Endothelial cell (in vitro differentiated cells): ENCODE measurements around the gene APOL6. TPM values are rescaled to one million over a fixed set of nuclear protein-coding genes. Genes with fewer than 3 reads are reported as not detected.

Experiments used
- DNase-seq: peaks from one replicate; pipeline ENCODE4 v3.0.0; 2021; ENCODE audit warnings: low spot score
- H3K27ac Mint-ChIP-seq: one replicate; pipeline ENCODE4 v1.8.0; 2021; ENCODE audit warnings: mixed read lengths, inconsistent platforms; ENCODE audit not compliant: unreplicated experiment
- H3K27me3 Mint-ChIP-seq: one replicate; pipeline ENCODE4 v1.8.0; 2021; ENCODE audit warnings: mild to moderate bottlenecking, moderate library complexity, mixed read lengths, inconsistent platforms; ENCODE audit not compliant: unreplicated experiment
- H3K36me3 Mint-ChIP-seq: one replicate; pipeline ENCODE4 v1.8.0; 2021; ENCODE audit warnings: mild to moderate bottlenecking, low read depth, mixed read lengths, inconsistent platforms; ENCODE audit not compliant: unreplicated experiment
- H3K4me1 Mint-ChIP-seq: one replicate; pipeline ENCODE4 v1.8.0; 2021; ENCODE audit warnings: mild to moderate bottlenecking, mixed read lengths, inconsistent platforms; ENCODE audit not compliant: unreplicated experiment
- H3K4me3 Mint-ChIP-seq: one replicate; pipeline ENCODE4 v1.8.0; 2021; ENCODE audit warnings: mild to moderate bottlenecking, mixed read lengths, inconsistent platforms; ENCODE audit not compliant: unreplicated experiment
- H3K9me3 Mint-ChIP-seq: one replicate; pipeline ENCODE4 v1.8.0; 2021; ENCODE audit warnings: mixed read lengths, inconsistent platforms; ENCODE audit not compliant: unreplicated experiment
- total RNA-seq: library from RNA; stranded (reverse); fragmentation: NEBNext Ultra II Directional; extraction: Animal tissue kit (Norgen Biotek cat#: 25700); gene quantifications from one replicate; pipeline ENCODE4 v1.2.1, GENCODE V29; 2021; ENCODE audit not compliant: unreplicated experiment
- TF ChIP-seq, protein P1 (sequence below): fragments of 200-600 bp; sonication (generic); IDR thresholded peaks from one replicate; pipeline ENCODE4 v1.5.0; 2021; ENCODE audit warnings: antibody characterized with exemption; ENCODE audit not compliant: unreplicated experiment

Gene APOL6
- total RNA-seq, 1 donor from 2014 or later, result 0.23 TPM

DNA sequence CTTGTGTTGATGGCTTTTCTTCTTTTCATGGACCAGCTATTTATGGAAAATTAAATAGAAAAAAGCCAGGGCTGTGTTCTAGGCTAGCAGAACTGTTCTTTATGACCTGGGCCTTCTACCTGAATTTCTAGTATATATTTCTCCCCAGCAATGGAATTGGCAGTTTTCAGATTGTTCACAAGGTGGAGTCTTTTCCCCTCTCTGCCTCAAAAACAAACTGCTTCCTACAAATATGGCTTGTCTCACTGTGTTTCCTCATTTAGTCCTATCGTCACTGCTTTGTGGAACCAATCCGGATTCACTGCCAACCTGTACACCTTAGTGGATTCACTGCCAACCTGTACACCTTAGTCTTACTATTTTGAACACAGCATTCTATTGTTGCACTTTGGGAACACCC is 64.4 kb downstream of the APOL6 start:
- H3K36me3 Mint-ChIP-seq, result no peaks in the 10 kb centered on the region
- TF ChIP-seq, protein P1, sequence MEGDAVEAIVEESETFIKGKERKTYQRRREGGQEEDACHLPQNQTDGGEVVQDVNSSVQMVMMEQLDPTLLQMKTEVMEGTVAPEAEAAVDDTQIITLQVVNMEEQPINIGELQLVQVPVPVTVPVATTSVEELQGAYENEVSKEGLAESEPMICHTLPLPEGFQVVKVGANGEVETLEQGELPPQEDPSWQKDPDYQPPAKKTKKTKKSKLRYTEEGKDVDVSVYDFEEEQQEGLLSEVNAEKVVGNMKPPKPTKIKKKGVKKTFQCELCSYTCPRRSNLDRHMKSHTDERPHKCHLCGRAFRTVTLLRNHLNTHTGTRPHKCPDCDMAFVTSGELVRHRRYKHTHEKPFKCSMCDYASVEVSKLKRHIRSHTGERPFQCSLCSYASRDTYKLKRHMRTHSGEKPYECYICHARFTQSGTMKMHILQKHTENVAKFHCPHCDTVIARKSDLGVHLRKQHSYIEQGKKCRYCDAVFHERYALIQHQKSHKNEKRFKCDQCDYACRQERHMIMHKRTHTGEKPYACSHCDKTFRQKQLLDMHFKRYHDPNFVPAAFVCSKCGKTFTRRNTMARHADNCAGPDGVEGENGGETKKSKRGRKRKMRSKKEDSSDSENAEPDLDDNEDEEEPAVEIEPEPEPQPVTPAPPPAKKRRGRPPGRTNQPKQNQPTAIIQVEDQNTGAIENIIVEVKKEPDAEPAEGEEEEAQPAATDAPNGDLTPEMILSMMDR, result no peak
- no peaks in the 10 kb centered on the region for H3K9me3 Mint-ChIP-seq
- H3K4me1 Mint-ChIP-seq, result no peaks in the 10 kb centered on the region
- H3K27ac Mint-ChIP-seq, result no peak overlapping the region
- H3K27me3 Mint-ChIP-seq, result no peaks in the 10 kb centered on the region
- DNase-seq, result no peak
- H3K4me3 Mint-ChIP-seq, result no peak overlapping the region

DNA sequence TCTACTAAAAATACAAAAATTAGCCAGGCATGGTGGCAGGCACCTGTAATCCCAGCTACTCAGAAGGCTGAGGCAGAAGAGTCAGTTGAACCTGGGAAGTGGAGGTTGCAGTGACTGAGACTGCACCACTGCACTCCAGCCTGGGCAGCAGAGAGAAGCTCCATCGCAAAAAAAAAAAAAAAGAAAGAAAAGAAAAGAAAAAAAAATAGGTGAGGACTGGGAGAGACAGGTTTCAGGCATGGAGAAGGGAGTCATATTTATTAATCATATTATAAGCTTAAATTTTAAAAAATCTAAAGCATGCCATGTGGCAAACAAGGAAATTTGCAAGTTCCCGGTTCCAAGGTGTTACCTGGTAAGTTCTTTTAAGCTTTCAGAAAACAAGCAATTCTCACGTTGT is 69.3 kb downstream of the APOL6 start, which contains the start of gene APOL5:
Gene APOL5, plus strand, starts transcription at position 301 of the 400 bp plus-strand sequence. Its CDS starts 0 bp downstream, at position 301.
- Mint-ChIP-seq H3K36me3 (no peaks in the 10 kb centered on the region), H3K27ac (no peak within 1 kb of the TSS), H3K4me1 (no peaks in the 10 kb centered on the region), H3K27me3 (peaks cover 4% of the 10 kb centered on the region), H3K4me3 (no peak within 1 kb of the TSS), H3K9me3 (no peaks in the 10 kb centered on the region)
- TF ChIP-seq, protein P1, result no peak
- DNase-seq, result no peak

Other genes starting within 250 kb of the APOL6 start
- 80.9 TPM for gene MCM5, start 248.3 kb upstream of the APOL6 start, total RNA-seq
- not detected for gene RASD2, start 107.6 kb upstream of the APOL6 start, total RNA-seq
- gene MB, start 31.1 kb upstream of the APOL6 start, total RNA-seq, result not detected
- not detected for gene APOL5, start 69.4 kb downstream of the APOL6 start, total RNA-seq